Measurements from ENCODE around the gene NLGN1.

Gene NLGN1

DNA sequence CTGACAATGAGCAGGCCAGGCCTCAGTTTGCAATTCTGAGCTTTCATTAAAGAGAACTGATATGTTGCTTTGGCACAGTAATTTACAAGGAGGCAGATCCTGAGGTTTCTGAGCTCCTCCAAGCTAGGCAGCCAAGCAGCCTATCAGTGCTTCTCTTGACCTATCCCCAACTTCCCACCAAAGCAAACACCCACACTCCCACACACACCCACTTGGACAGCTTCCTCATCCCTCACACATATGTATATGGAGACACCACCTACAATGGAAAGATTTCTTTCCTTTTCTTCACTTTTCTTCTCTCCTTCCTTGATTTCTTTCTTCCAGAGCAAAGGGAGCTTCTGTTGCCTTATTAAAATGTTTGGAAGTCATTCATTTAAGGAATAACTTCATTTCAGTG, 217.0 kb downstream of the NLGN1 start:
- no peak for ATAC-seq
- TF ChIP-seq, protein P1, sequence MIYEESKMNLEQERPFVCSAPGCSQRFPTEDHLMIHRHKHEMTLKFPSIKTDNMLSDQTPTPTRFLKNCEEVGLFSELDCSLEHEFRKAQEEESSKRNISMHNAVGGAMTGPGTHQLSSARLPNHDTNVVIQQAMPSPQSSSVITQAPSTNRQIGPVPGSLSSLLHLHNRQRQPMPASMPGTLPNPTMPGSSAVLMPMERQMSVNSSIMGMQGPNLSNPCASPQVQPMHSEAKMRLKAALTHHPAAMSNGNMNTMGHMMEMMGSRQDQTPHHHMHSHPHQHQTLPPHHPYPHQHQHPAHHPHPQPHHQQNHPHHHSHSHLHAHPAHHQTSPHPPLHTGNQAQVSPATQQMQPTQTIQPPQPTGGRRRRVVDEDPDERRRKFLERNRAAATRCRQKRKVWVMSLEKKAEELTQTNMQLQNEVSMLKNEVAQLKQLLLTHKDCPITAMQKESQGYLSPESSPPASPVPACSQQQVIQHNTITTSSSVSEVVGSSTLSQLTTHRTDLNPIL (CRISPR knock-in tag; IDR thresholded peaks at IDR 0.05; ENCODE audit: low read depth), result no peak
- TF ChIP-seq PPARA (CRISPR knock-in tag; IDR thresholded peaks at IDR 0.05; ENCODE audit: borderline replicate concordance) (no peak), TSHZ2 (CRISPR knock-in tag; IDR thresholded peaks at IDR 0.05) (no peak), RARB (CRISPR knock-in tag; IDR thresholded peaks at IDR 0.05) (no peak), POU6F1 (CRISPR knock-in tag; IDR thresholded peaks at IDR 0.05; ENCODE audit: borderline replicate concordance, low read depth) (no peak), OSR1 (CRISPR knock-in tag; IDR thresholded peaks at IDR 0.05) (no peak)

DNA sequence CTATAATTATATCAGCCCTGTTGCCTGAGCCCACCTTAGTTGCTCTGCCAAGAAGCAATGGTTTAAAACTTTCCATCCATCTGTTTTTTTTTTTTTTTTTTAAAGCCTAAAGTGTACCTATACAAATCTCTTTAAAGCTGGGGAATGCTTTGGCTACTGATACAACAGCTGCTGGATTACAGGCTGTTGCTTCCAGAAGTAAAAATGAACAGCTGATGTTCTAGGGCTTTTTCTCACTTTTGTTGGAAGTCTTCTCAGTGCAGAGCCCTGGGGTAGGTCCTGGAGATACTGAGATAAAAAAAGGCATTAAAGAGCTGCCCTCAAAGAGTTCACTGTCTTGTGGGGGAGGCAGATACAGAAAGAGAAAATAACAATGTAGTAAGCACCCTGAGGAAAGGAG, 218.1 kb downstream of the NLGN1 start:
- ATAC-seq, result no peak
- no peak for TF ChIP-seq POU6F1 (CRISPR knock-in tag; IDR thresholded peaks at IDR 0.05; ENCODE audit: borderline replicate concordance, low read depth)
- TF ChIP-seq TOX (CRISPR knock-in tag; IDR thresholded peaks at IDR 0.05; ENCODE audit: borderline replicate concordance), result no peak
- TF ChIP-seq OSR1 (CRISPR knock-in tag; IDR thresholded peaks at IDR 0.05), result no peak
- no peak for TF ChIP-seq ESRRG (CRISPR knock-in tag; IDR thresholded peaks at IDR 0.05)
- no peak for TF ChIP-seq PPARA (CRISPR knock-in tag; IDR thresholded peaks at IDR 0.05; ENCODE audit: borderline replicate concordance)
- no peak for TF ChIP-seq SNAI2 (CRISPR knock-in tag; IDR thresholded peaks at IDR 0.05)
- no peak for TF ChIP-seq GLIS3 (CRISPR knock-in tag; IDR thresholded peaks at IDR 0.05)
- no peak for TF ChIP-seq TSHZ2 (CRISPR knock-in tag; IDR thresholded peaks at IDR 0.05)
- TF ChIP-seq, protein P2, sequence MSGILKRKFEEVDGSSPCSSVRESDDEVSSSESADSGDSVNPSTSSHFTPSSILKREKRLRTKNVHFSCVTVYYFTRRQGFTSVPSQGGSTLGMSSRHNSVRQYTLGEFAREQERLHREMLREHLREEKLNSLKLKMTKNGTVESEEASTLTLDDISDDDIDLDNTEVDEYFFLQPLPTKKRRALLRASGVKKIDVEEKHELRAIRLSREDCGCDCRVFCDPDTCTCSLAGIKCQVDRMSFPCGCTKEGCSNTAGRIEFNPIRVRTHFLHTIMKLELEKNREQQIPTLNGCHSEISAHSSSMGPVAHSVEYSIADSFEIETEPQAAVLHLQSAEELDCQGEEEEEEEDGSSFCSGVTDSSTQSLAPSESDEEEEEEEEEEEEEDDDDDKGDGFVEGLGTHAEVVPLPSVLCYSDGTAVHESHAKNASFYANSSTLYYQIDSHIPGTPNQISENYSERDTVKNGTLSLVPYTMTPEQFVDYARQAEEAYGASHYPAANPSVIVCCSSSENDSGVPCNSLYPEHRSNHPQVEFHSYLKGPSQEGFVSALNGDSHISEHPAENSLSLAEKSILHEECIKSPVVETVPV (CRISPR knock-in tag; IDR thresholded peaks at IDR 0.05), result no peak
- no peak for TF ChIP-seq ARNTL (CRISPR knock-in tag; IDR thresholded peaks at IDR 0.05; ENCODE audit: borderline replicate concordance, low read depth)
- TF ChIP-seq, protein P1 (CRISPR knock-in tag; IDR thresholded peaks at IDR 0.05; ENCODE audit: low read depth), result no peak
- TF ChIP-seq ZFP3 (CRISPR knock-in tag; IDR thresholded peaks at IDR 0.05), result no peak
- no peak for TF ChIP-seq ISL1 (CRISPR knock-in tag; IDR thresholded peaks at IDR 0.05)

DNA sequence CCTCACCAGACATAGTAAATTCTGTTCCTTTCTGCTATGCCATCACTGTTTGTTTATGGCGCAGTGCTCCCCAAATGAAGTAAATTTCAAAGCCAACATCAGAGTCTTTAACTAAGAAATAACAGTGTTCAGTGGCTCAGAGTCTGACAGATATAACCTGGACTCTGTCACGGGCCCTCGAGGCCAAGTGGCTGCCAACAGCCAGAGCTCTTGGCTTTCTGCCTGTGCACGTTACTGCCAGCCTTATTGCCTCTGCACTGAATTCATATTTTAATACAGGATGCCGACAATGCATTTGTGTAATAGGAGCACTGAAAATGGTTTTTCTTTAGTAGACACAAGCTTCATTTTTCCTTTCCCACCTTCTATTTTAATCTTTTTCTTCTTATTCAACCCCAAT, 219.9 kb downstream of the NLGN1 start:
- peak; percentile 91 for ATAC-seq
- TF ChIP-seq TOX (CRISPR knock-in tag; IDR thresholded peaks at IDR 0.05; ENCODE audit: borderline replicate concordance) (no peak), TSHZ2 (CRISPR knock-in tag; IDR thresholded peaks at IDR 0.05) (no peak), PATZ1 (CRISPR knock-in tag; IDR thresholded peaks at IDR 0.05; ENCODE audit: borderline replicate concordance) (no peak), ZFP30 (CRISPR knock-in tag; IDR thresholded peaks at IDR 0.05) (no peak), RARB (CRISPR knock-in tag; IDR thresholded peaks at IDR 0.05) (no peak), PPARA (CRISPR knock-in tag; IDR thresholded peaks at IDR 0.05; ENCODE audit: borderline replicate concordance) (no peak), CSDC2 (CRISPR knock-in tag; IDR thresholded peaks at IDR 0.05) (no peak), ESRRG (CRISPR knock-in tag; IDR thresholded peaks at IDR 0.05) (no peak)

Data from SK-N-SH treated with all-trans-retinoic acid at 6 μM for 48 hours (cell line).